ENCODE measurements around the gene TMEM132E.

Gene TMEM132E

DNA sequence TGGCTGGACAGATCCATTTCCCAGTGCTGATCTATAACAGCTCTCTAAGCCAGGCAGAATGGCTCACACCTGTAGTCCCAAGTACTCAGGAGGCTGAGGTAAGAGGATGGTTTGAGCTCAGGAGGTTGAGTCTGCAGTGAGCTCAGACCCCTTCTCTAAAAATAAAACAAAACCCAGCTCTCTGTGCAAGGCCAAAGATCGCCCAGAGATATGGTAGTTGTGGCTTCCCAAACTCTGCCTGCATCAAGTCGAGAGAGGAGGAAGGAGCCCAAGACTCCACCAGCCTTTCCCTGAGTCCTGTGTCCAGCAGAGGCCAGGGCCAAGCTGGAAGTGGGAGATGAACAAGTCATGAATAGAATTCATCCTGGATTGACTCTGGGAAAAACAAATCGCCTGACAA, 88.8 kb downstream of the TMEM132E start:
- DNase-seq = no peak

DNA sequence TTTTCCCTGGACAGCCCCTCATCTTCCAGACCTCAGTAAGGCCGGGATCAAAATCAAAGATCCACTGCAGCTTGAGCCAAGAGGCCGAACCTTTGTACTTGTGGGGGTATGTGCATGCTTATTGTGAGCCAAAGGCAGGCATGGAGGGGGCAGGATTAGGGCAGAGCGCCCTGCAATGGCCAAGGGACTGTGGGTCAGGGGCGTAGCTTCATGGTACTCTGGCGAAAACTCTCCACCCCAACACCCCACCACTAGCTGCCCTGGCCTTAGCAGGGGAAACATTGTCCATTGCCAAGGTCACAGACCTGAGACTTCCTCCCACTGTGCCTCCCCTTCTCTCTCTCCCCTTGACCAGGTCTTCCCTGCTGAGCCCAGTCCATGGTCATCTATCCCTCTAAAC, 90.1 kb downstream of the TMEM132E start:
- DNase-seq = no peak

DNA sequence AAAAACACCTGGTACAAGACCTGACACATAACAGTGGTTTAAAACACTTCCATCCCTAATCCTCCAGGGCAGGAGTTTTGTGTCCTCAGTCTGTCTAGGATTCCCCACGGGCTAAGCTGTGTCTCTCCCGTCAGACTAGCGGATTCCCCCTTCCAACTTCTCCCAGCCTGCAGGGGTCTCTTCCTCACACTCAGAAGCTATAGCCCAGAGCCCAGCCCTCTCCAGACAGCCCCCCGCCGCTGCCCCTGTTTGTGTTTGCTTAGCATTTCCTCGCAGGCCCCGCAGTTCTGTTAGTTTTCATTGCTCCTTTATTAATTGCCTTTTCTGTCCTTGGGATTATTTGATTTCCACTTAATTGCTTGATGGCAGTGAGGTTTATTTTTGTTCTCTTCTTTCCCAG, 91.2 kb downstream of the TMEM132E start:
- no peak for DNase-seq

DNA sequence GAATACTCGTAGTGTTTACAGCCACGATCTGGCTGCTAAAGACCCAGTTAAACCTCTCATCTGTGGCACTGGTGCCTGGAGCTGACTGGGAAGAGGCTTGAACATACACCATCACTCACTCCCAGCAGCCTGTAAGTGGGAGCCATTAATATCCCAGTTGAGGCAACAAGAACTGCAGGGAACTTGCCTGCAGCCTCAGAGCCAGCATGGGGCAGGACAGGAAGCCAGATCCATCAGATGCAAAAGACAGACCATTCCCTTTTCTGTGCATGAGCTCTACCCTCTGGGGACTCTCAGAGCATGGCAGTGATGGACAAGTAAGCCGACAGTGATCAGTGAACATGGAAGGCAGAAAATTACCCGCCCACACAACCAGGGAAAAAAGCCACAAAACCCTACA, 91.8 kb downstream of the TMEM132E start:
- DNase-seq = no peak

DNA sequence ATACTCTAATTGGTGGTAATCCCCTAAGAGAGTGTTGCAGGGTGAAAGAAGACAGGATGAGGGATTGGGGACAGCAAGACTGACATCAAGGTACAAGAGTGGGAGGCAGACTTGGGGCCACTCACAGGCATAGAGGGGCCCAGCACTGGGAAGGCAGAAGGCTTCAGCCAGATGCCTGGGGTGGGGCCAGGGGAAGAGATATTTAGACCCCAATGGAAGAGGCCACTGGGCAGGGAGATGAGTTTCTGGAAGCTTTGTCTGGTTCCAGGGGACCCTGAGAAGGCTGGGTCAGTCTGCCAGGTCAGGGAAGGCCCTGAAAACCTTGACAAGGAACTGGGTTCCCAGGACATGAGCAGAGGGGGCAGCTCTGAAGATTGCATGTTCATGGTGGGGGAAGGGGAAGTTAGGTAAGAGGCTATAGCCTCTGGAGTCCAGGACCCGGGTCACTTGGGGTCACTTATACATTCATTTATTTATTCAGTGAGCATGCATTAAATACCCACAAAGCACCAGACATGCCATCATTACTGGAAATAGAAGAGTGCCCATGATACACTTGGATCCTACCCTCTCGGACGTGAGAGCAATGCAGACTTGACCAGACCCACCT, 92.9 kb downstream of the TMEM132E start:
- no peak for DNase-seq

DNA sequence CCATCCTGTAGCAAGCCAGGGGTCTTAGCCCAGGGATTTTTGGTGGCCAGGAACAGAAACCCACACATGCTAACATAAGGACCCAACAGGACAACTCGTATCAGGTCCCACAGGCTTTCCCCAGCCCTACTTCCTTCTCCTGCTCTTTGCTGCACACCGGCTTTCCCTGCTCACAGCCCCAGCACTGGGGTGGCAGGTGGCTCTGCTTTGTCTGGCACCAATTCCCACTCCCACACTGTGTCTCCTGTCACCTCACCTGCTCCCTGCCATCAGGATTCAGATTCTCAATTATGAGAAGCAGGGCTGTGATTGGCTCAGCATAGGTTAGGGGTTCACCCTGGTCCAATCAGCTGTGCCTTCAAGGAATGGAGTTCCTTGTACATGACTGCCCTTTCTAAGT, 94.1 kb downstream of the TMEM132E start:
- DNase-seq = no peak

DNA sequence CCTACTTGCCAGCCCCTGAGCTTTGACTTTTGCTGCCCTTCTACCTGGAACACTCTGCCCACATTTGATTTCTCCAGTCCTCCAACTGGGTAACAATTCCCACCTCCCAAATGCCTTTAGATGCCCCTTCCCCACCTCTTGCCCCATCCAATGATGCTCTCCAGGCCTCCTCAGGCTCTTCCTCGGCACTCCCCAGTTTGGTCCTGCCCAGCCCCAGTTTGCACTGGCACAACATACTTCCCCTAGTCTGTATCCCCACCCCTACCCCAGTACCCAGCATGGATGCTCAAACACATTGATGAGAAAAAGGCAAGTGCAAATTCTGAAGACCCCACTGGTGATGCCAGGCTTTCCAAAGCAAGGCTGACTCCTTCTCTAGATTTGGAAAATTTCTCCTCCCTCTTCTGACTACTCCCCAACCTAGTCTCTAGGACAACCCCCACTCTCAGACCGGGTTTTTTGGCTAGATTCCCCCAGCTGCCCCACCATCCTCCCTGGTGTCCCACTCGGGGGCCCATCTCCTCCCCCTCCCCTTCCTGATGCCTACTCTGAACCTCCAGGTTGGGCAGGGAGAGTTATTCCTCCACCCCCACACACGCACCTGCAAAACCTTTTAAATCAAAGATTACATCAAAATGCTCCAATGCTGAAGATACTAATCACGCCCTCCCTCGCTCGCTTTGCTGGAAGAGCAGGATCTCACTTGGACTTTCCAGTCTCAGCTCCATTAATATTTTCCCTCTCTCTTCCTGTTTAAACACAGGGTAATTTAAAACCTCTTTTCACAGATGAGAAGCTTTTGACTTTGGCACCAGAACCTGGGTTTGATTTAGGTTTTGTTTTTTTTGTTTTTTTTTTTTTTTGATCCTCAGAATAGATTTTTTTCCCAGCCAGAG, 94.9 kb downstream of the TMEM132E start:
- DNase-seq = no peak

DNA sequence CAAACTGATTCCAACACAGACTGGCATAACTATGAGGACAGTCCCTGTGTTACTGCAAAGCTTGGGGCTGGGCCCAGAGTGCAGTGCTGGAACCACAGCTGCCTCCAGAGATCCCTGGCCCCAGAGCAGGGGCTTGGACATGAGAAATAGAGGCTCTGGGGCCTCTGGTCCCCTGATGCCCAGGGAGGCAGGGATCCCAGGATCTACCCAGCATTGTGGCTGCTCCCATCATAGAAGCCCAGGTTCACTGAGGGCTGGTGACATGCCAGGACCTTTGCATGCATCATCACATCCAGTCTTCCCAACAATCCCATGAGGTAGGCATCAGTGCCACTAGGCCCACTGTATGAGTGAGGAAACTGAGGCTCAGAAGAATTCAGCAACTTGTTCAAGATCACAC, 95.8 kb downstream of the TMEM132E start:
- DNase-seq = no peak

DNA sequence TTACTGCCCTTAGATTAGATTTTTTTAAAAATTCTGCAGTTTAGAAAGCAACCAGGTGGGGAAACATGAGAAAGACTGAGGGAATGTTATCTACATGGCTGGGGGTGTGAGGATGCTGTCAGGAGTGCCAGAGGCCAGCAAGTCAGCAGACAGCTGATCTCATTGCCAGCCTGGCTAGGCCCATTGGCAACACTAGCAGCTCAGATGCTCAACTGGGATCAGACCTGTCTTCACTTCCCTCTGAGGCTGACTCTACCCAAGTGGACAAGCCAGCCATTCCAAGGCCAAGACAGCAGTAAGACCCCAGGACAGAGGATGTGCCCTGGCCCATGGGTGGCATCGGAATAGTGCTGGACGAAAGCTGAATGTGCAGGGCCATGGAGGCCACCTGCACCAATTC, 96.2 kb downstream of the TMEM132E start:
- no peak for DNase-seq

DNA sequence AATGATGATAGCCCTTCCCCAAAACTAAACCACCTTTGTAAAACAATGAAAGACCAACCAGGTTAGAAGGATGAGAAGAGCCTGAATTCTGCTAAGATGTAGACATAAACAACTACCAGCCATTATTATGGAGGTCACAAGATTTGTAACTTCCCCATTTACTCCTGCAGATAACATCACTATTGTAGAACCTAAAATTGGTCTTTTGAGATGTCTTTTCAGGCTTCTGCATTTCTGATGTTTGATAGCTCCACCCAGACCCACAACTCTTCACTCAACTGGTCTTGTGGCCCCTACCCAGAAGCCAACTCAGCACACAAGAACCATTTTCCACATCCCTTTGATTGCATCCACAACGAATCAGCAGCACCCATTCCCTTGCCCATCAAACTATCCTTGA, 100.8 kb downstream of the TMEM132E start:
- DNase-seq = no peak

DNA sequence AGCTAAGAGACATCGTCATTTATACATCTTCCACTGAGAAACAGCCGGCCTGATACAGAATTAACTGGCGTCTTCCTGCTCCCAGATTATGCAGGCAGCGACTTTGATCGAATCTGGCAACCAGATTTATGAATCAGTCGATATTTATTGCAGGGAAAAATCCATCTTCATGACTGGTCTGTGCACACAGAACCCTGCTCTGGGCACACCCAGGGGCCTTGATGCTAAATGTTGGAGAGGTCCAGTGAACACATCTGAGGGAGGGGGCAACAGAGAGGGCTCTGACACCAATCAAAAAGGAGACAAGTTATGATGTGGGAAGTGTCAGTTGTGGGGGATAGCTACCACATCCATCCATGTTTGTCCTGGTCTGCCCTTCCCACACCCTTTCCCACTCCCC, 102.9 kb downstream of the TMEM132E start:
- DNase-seq = no peak

DNA sequence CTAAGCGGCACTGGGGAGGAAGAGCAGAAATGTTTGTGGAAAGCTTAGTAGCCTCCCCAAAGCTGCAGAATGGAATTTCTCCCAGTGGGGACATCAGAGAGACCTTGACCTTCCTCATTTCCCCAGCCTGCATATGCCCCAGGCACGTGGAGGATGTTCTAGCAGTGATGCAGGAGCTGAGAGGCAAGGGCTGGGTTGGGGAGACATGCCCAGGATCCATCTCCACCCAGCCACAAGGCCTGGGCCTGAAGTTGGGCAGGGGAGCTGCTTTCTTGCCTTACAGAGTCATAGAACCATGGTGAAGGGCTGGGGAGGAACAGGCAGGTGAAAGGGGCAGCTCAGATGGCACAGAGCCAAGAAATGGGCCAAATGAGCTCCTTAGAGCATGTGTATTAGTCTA, 104.0 kb downstream of the TMEM132E start:
- no peak for DNase-seq

Data from inflammatory macrophage treated with lipopolysaccharide for 1 hour (primary cell).